HepG2 (cell line): Measurements from ENCODE around the gene SHLD3.

Experiments used
- BATF2 ChIP-seq: sonication (generic); formaldehyde crosslinking; IDR thresholded peaks from 2 replicates; pipeline ENCODE4 v1.8.0; 2022; ENCODE audit warnings: mild to moderate bottlenecking, missing genetic modification reagents, moderate library complexity
- CTCF ChIP-seq: sonication (generic); formaldehyde crosslinking; IDR thresholded peaks from 2 replicates; pipeline ENCODE4 v1.5.0; 2020; ENCODE audit warnings: mild to moderate bottlenecking, missing genetic modification reagents, moderate library complexity

GRCh38 chr5:65623482-65623881 is 1.3 kb upstream of the SHLD3 start:
- TF ChIP-seq BATF2 (CRISPR knock-in tag) (no peak), CTCF (no peak)
